GM19324 (cell line): ENCODE data around the gene TBC1D2B.

Source experiments
- ATAC-seq: cut with Tn5 transposase; IDR thresholded peaks from one replicate; pipeline ENCODE4 v1.9.1; 2021; ENCODE audit warnings: mild to moderate bottlenecking, moderate library complexity; ENCODE audit not compliant: unreplicated experiment, low FRiP score

Gene TBC1D2B

GRCh38 chr15:78057803-78058202 is 19.7 kb downstream of the TBC1D2B start:
- no peak for ATAC-seq

- peak; percentile 53 for ATAC-seq
Measured at GRCh38 chr15:78056714-78057269, 20.7 kb downstream of the TBC1D2B start.

- no peak for ATAC-seq
Measured at GRCh38 chr15:78055919-78056713, 21.4 kb downstream of the TBC1D2B start.

- ATAC-seq: no peak
Measured at GRCh38 chr15:78054966-78055365, 22.5 kb downstream of the TBC1D2B start.

- no peak for ATAC-seq
Measured at GRCh38 chr15:78054518-78054917, 23.0 kb downstream of the TBC1D2B start.

GRCh38 chr15:78052545-78052944 is 25.0 kb downstream of the TBC1D2B start:
- ATAC-seq: no peak

- no peak for ATAC-seq
Measured at GRCh38 chr15:78052001-78052401, 25.5 kb downstream of the TBC1D2B start.

GRCh38 chr15:78051596-78051995 is 25.9 kb downstream of the TBC1D2B start:
- ATAC-seq: no peak

- no peak for ATAC-seq
Measured at GRCh38 chr15:78050826-78051225, 26.7 kb downstream of the TBC1D2B start.

- no peak for ATAC-seq
Measured at GRCh38 chr15:78050441-78050809, 27.1 kb downstream of the TBC1D2B start.

GRCh38 chr15:78049691-78050440 is 27.6 kb downstream of the TBC1D2B start:
- ATAC-seq: peak; percentile 71

GRCh38 chr15:78048628-78048920 is 28.9 kb downstream of the TBC1D2B start:
- no peak for ATAC-seq

- ATAC-seq: no peak
Measured at GRCh38 chr15:78047761-78048627, 29.5 kb downstream of the TBC1D2B start.

- ATAC-seq: no peak
Measured at GRCh38 chr15:78046796-78047341, 30.6 kb downstream of the TBC1D2B start.

- ATAC-seq: no peak
Measured at GRCh38 chr15:78045189-78045588, 32.3 kb downstream of the TBC1D2B start.

GRCh38 chr15:78044407-78045155 is 32.9 kb downstream of the TBC1D2B start:
- ATAC-seq: no peak

- ATAC-seq: no peak
Measured at GRCh38 chr15:78041946-78042345, 35.6 kb downstream of the TBC1D2B start.

- no peak for ATAC-seq
Measured at GRCh38 chr15:78040653-78041244, 36.8 kb downstream of the TBC1D2B start.

- ATAC-seq: no peak
Measured at GRCh38 chr15:78038585-78039247, 38.8 kb downstream of the TBC1D2B start.
